ENCODE data around the gene CSHL1.
"Not testable (repeated sequence)": the region's sequence is repeated elsewhere in the genome, so short reads cannot be mapped to it uniquely, and the experiment has no call there.

Gene CSHL1

GRCh38 chr17:63940584-63940983 is 29.5 kb upstream of the CSHL1 start:
- no peak for DNase-seq (ENCODE audit: low read depth, low spot score)

- DNase-seq (ENCODE audit: low read depth, low spot score): no peak
These were observed 28.8 kb upstream of the CSHL1 start for GRCh38 chr17:63939884-63940283.

GRCh38 chr17:63939401-63939800 is 28.3 kb upstream of the CSHL1 start:
- no peak for DNase-seq (ENCODE audit: low read depth, low spot score)

- no peak for DNase-seq (ENCODE audit: low read depth, low spot score)
These were observed 26.9 kb upstream of the CSHL1 start for GRCh38 chr17:63937920-63938319.

- no peak for DNase-seq (ENCODE audit: low read depth, low spot score)
These were observed 26.3 kb upstream of the CSHL1 start for GRCh38 chr17:63937319-63937718.

GRCh38 chr17:63934183-63935112 is 23.4 kb upstream of the CSHL1 start:
- DNase-seq (ENCODE audit: low read depth, low spot score): no peak

- DNase-seq (ENCODE audit: low read depth, low spot score): no peak
These were observed 22.5 kb upstream of the CSHL1 start for GRCh38 chr17:63933598-63933997.

GRCh38 chr17:63932721-63933120 is 21.7 kb upstream of the CSHL1 start:
- no peak for DNase-seq (ENCODE audit: low read depth, low spot score)

GRCh38 chr17:63931981-63932561 is 21.0 kb upstream of the CSHL1 start, which contains the start of gene CD79B:
Gene CD79B (minus strand): TSS chr17:63932331. CDS start chr17:63932261, 70 bp downstream.
- no peak for DNase-seq (ENCODE audit: low read depth, low spot score)

GRCh38 chr17:63930951-63931575 is 20.0 kb upstream of the CSHL1 start:
- DNase-seq (ENCODE audit: low read depth, low spot score): no peak

GRCh38 chr17:63929860-63930766 is 19.1 kb upstream of the CSHL1 start:
- no peak for DNase-seq (ENCODE audit: low read depth, low spot score)

GRCh38 chr17:63928966-63929695 is 18.1 kb upstream of the CSHL1 start:
- DNase-seq (ENCODE audit: low read depth, low spot score): no peak

- DNase-seq (ENCODE audit: low read depth, low spot score): no peak
These were observed 17.2 kb upstream of the CSHL1 start for GRCh38 chr17:63928172-63928666.

GRCh38 chr17:63927464-63928171 is 16.6 kb upstream of the CSHL1 start:
- no peak for DNase-seq (ENCODE audit: low read depth, low spot score)

- DNase-seq (ENCODE audit: low read depth, low spot score): no peak
These were observed 15.1 kb upstream of the CSHL1 start for GRCh38 chr17:63926164-63926563.

- no peak for DNase-seq (ENCODE audit: low read depth, low spot score)
These were observed 14.6 kb upstream of the CSHL1 start for GRCh38 chr17:63925615-63926014.

GRCh38 chr17:63922402-63922801 is 11.3 kb upstream of the CSHL1 start:
- not testable (repeated sequence) for DNase-seq (ENCODE audit: low read depth, low spot score)

GRCh38 chr17:63920779-63921178 is 9.7 kb upstream of the CSHL1 start:
- DNase-seq (ENCODE audit: low read depth, low spot score): not testable (repeated sequence)

- DNase-seq (ENCODE audit: low read depth, low spot score): not testable (repeated sequence)
These were observed 9.0 kb upstream of the CSHL1 start for GRCh38 chr17:63920050-63920449.

GRCh38 chr17:63919311-63919723 is 8.3 kb upstream of the CSHL1 start:
- peak; percentile 7 for DNase-seq (ENCODE audit: low read depth, low spot score)
